GM10847 (cell line): ENCODE data around the gene OGDH.

ENCODE experiments used
- POLR2A ChIP-seq: IDR thresholded peaks from 2 replicates; pipeline ENCODE4 v1.6.1; 2011; ENCODE audit not compliant: insufficient read length; ENCODE audit errors: extremely low read depth

OGDH gene

GRCh38 chr7:44748948-44749731, 142.7 kb downstream of the OGDH start:
- no peak for TF ChIP-seq POLR2A

- TF ChIP-seq POLR2A = no peak
Measured at GRCh38 chr7:44749992-44750391, 143.6 kb downstream of the OGDH start.

- no peak for TF ChIP-seq POLR2A
Measured at GRCh38 chr7:44750424-44750823, 144.0 kb downstream of the OGDH start.

GRCh38 chr7:44750921-44751571, 144.6 kb downstream of the OGDH start:
- peak; percentile 16 for TF ChIP-seq POLR2A

- no peak for TF ChIP-seq POLR2A
Measured at GRCh38 chr7:44752822-44753221, 146.4 kb downstream of the OGDH start.

GRCh38 chr7:44754802-44755697, 148.6 kb downstream of the OGDH start:
- no peak for TF ChIP-seq POLR2A

- no peak for TF ChIP-seq POLR2A
Measured at GRCh38 chr7:44755698-44756627, 149.5 kb downstream of the OGDH start.

GRCh38 chr7:44756904-44757303, 150.5 kb downstream of the OGDH start:
- TF ChIP-seq POLR2A = no peak

- TF ChIP-seq POLR2A = no peak
Measured at GRCh38 chr7:44757311-44757710, 150.9 kb downstream of the OGDH start.

GRCh38 chr7:44757739-44758138, 151.3 kb downstream of the OGDH start:
- no peak for TF ChIP-seq POLR2A
